Keratinocyte (primary cell): Measurements from ENCODE around the gene NOSIP. TPM values are rescaled to one million over a fixed set of nuclear protein-coding genes. Genes with fewer than 3 reads are reported as not detected.

Experiments used
- DNase-seq: peaks from one replicate; pipeline ENCODE4 v3.0.0-alpha.2; 2011; ENCODE audit warnings: low read depth, missing footprints, low spot score
- FAIRE-seq: peaks from 2 replicates; lab custom pipeline; 2011; peaks lifted over from hg19 to GRCh38; lab: Jason Lieb, UNC
- H2AFZ ChIP-seq: 2 replicates; pipeline ENCODE4 v1.6.0; 2012; ENCODE audit warnings: low read length, control low read depth, inconsistent platforms; ENCODE audit not compliant: control insufficient read depth
- H3K27ac ChIP-seq: 2 replicates; pipeline ENCODE4 v1.5.1; 2011; ENCODE audit warnings: low read length; ENCODE audit not compliant: control insufficient read depth, insufficient read depth
- H3K27me3 ChIP-seq: 3 replicates; pipeline ENCODE4 v1.6.0; 2011; ENCODE audit warnings: low read length; ENCODE audit not compliant: control insufficient read depth, insufficient read depth; ENCODE audit errors: extremely low read depth
- H3K36me3 ChIP-seq, 2 experiments: 2 replicates in 1 of 2; 3 replicates in 1 of 2; pipeline ENCODE4 v1.5.1; 2011; ENCODE audit warnings: low read length in 2 of 2, mild to moderate bottlenecking in 1 of 2; ENCODE audit not compliant: control insufficient read depth in 2 of 2, insufficient read depth in 2 of 2; ENCODE audit errors: extremely low read depth in 1 of 2
- H3K4me1 ChIP-seq: 3 replicates; pipeline ENCODE4 v1.5.1; 2011; ENCODE audit warnings: low read length; ENCODE audit not compliant: control insufficient read depth, insufficient read depth; ENCODE audit errors: extremely low read depth
- H3K4me2 ChIP-seq: 3 replicates; pipeline ENCODE4 v1.6.0; 2011; ENCODE audit warnings: low read depth, low read length; ENCODE audit not compliant: control insufficient read depth, insufficient read depth; ENCODE audit errors: extremely low read depth
- H3K4me3 ChIP-seq, 3 experiments: fragments of 200-600 bp in 1 of 3; sonication (generic) in 1 of 3; 2 replicates in 2 of 3; 3 replicates in 1 of 3; pipeline ENCODE4 v1.5.1; 2011 to 2016; ENCODE audit warnings: low read length in 3 of 3, mild to moderate bottlenecking in 3 of 3, control low read depth in 2 of 3, inconsistent platforms in 1 of 3, low read depth in 1 of 3, mixed read lengths in 1 of 3, mixed run types in 1 of 3, moderate library complexity in 1 of 3; ENCODE audit not compliant: control insufficient read depth in 2 of 3, insufficient read depth in 2 of 3; ENCODE audit errors: extremely low read depth in 1 of 3
- H3K79me2 ChIP-seq: 2 replicates; pipeline ENCODE4 v1.6.0; 2012; ENCODE audit warnings: low read length; ENCODE audit not compliant: control insufficient read depth, insufficient read depth
- H3K9ac ChIP-seq: 3 replicates; pipeline ENCODE4 v1.6.0; 2011; ENCODE audit warnings: low read length; ENCODE audit not compliant: control insufficient read depth, insufficient read depth; ENCODE audit errors: extremely low read depth
- H3K9me1 ChIP-seq: 3 replicates; pipeline ENCODE4 v1.6.0; 2011; ENCODE audit warnings: low read length; ENCODE audit not compliant: control insufficient read depth, insufficient read depth; ENCODE audit errors: extremely low read depth
- H3K9me3 ChIP-seq: 2 replicates; pipeline ENCODE4 v1.5.1; 2012; ENCODE audit warnings: low read depth, low read length; ENCODE audit not compliant: control insufficient read depth
- H4K20me1 ChIP-seq: 3 replicates; pipeline ENCODE4 v1.6.0; 2011; ENCODE audit warnings: low read length; ENCODE audit not compliant: control insufficient read depth, insufficient read depth; ENCODE audit errors: extremely low read depth
- CTCF ChIP-seq, 3 experiments: IDR thresholded peaks in 1 of 3; conservative IDR thresholded peaks in 1 of 3; optimal IDR thresholded peaks in 1 of 3; 2 replicates in 2 of 3; 3 replicates in 1 of 3; pipeline versions ENCODE3 to v1.5.1; 2011; ENCODE audit warnings: low read length in 3 of 3, mild to moderate bottlenecking in 3 of 3, moderate library complexity in 2 of 3, control low read depth in 1 of 3, inconsistent platforms in 1 of 3; ENCODE audit not compliant: insufficient read depth in 2 of 3; ENCODE audit errors: extremely low read depth in 1 of 3
- EZH2 ChIP-seq: IDR thresholded peaks from one replicate; pipeline ENCODE4 v1.6.1; 2012; ENCODE audit warnings: inconsistent platforms, mild to moderate bottlenecking, low read length, moderate library complexity
- dilution Hi-C: fragments of 300-500 bp; cut with MboI; formaldehyde crosslinking; loops from one replicate; pipeline ENCODE4 v1.7.0; 2020; ENCODE audit warnings: low sequenced_read_pairs; ENCODE audit not compliant: extremely low pct_ligation_motif_present
- polyA plus RNA-seq, 5 experiments: library from polyadenylated mRNA; depleted of rRNA in 3 of 5; stranded (reverse) in 3 of 5; stranded (forward) in 1 of 5; unstranded in 1 of 5; fragments of >200 nt; gene quantifications; 1 replicate in 1 of 5; 2 replicates in 3 of 5; 3 replicates in 1 of 5; pipeline versions ENCODE4 v1.2.1 to v1.2.3, GENCODE V29; 2011 to 2012; ENCODE audit warnings: missing spikeins in 2 of 5, low read depth in 1 of 5, low replicate concordance in 1 of 5

NOSIP gene
- polyA plus RNA-seq, 1 donor (not counting 4 experiments of a cell fraction or from before 2014, with no cell fraction given), result 36.6 TPM

GRCh38 chr19:49590071-49590970, 10.0 kb upstream of the NOSIP start:
- TF ChIP-seq EZH2, result no peak
- peak; percentile 0 to 14 (median 10) for TF ChIP-seq CTCF (optimal IDR thresholded peaks at IDR 0.05 in 1 of 3, IDR thresholded peaks at IDR 0.05 in 1 of 3, conservative IDR thresholded peaks at IDR 0.05 in 1 of 3; ENCODE audit: extremely low read depth in 1 of 3, insufficient read depth in 2 of 3, low read length in 3 of 3)
- Histone ChIP-seq H3K4me2 (peak overlapping the region; percentile 99), H2AFZ (peak overlapping the region; percentile 63), H3K4me1 (peaks cover 18% of the 10 kb centered on the region), H3K4me3 (peak overlapping the region; percentile 77 to 92 (median 82)), H3K79me2 (peaks cover 14% of the 10 kb centered on the region), H3K9me1 (no peaks in the 10 kb centered on the region), H3K9me3 (no peaks in the 10 kb centered on the region), H3K9ac (peak overlapping the region; percentile 92), H3K27ac (peak overlapping the region; percentile 92), H3K36me3 (peaks cover 3 to 11% of the 10 kb centered on the region in 2 experiments), H3K27me3 (no peaks in the 10 kb centered on the region), H4K20me1 (peaks cover 2% of the 10 kb centered on the region)
- dilution Hi-C loops, result no loop called here
- FAIRE-seq (peak; percentile 93), DNase-seq (peak; percentile 93)

- Histone ChIP-seq H3K27me3 (no peaks in the 10 kb centered on the region), H3K27ac (no peak overlapping the region), H2AFZ (no peak overlapping the region), H4K20me1 (peaks cover 2% of the 10 kb centered on the region), H3K9ac (no peak overlapping the region), H3K9me3 (no peaks in the 10 kb centered on the region), H3K4me2 (peak overlapping the region; percentile 32), H3K79me2 (peaks cover 11% of the 10 kb centered on the region), H3K9me1 (no peaks in the 10 kb centered on the region), H3K4me1 (peaks cover 18% of the 10 kb centered on the region), H3K4me3 (no peak overlapping the region), H3K36me3 (peaks cover 3 to 7% of the 10 kb centered on the region in 2 experiments)
- DNase-seq, result no peak
- dilution Hi-C loops, result no loop called here
- FAIRE-seq, result no peak
- no peak for TF ChIP-seq EZH2
- TF ChIP-seq CTCF (optimal IDR thresholded peaks at IDR 0.05 in 1 of 3, IDR thresholded peaks at IDR 0.05 in 1 of 3, conservative IDR thresholded peaks at IDR 0.05 in 1 of 3; ENCODE audit: extremely low read depth in 1 of 3, insufficient read depth in 2 of 3, low read length in 3 of 3), result no peak
Observed at GRCh38 chr19:49589502-49589905, 9.1 kb upstream of the NOSIP start.
